Measurements from ENCODE around the gene VCP. TPM values are rescaled to one million over a fixed set of nuclear protein-coding genes. Genes with fewer than 3 reads are reported as not detected.
A peak's percentile ranks its signal among the peaks of the same experiment; 100 is the strongest.

The VCP gene
- polyA plus RNA-seq, 3 donors = 270 to 279 (median 279) TPM

DNA sequence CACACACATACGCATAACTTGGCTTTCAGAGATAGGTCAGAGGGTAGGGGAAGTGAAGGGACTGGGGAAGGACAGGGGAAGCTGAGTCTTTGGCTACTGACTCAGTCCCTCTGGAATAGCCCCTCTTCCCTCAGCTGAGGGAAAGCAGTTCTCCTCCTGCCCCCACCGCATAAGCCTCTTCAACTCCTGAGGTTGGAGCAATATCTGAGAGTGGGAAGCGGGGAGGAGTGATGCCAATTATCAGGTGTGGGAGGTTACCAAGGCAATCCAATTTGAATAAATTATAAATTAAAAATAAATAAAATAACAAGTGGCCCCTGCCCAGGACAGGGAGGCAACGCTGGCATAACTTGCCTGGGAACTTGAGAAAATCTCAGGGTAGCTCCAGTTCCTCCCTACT, 32.2 kb upstream of the VCP start:
- DNase-seq (ENCODE audit: low read depth in 3 of 3, low spot score in 2 of 3) = no peak

DNA sequence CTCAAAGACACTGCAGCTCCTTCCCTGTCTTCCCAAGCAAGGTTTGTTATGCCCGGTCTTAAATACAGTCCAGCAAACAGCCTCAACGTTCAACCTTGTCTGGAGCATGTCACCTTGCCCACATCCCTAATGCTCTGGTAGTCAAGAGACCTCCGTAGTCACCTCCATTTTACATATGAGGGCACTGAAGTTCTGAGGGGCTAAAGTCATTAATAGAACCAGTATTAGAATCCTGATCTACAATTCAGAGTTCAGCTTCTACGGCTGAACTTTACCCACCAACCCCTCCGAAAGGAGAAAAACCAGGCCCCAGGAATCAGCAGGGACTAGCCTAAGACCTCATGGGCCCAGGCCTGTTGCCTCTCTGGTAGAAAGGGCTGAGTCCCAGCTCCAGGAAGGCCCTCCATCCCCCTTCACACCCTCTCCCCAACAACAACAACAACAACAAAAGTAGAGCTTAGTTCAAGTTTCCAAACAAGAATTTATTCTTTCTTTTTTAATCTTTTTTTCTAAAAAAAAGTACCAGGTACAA, 31.3 kb upstream of the VCP start:
- no peak for DNase-seq (ENCODE audit: low read depth in 3 of 3, low spot score in 2 of 3)

DNA sequence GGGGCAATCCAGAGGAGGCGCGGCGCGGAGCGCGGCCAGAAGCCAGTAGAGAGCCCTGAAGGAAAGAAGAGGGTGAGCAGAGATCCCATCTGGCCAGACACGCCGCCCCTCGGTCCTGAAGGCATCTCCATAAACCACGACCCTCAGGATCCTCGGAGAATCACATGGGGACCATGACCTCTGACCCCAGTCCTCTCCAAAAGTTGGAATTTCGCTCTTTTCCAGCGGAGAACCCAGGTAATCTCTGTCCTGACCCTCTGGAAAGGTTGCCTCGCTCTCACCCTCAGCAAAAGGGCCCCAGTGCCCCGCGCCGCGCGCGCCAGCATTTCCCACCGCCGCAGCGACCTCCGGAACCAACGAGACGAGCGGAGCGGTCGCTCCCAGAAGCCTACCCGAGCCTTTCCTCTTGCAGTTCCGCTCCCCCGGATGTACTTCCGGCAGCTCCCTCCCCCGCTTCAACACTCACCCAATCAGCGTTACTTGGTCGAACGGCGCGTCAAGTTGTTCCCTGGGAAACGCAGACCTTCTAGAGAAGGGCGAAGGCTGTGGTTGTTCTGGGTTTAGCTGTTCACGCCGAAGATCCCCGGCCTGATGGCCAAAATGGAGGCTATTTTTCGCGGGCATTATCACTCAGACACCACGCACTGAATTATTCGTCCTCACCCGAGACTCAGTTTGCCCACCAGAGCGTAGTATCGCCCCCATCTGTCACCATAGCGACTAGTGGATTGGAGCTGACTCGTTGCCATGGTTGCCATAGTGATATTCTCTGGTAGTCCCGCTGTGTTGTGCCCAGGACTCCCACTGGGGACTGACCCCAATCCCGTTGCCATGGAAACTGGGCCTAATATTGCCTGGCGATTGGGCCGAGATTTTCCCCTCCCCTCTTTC, 30.6 kb upstream of the VCP start, which contains the start of gene STOML2:
STOML2 (minus strand) TSS at position 363 of the 891 bp plus-strand sequence; CDS start at position 326, 37 bp downstream.
- DNase-seq (ENCODE audit: low read depth in 3 of 3, low spot score in 2 of 3) = peak; percentile 86 to 95 (median 88)

DNA sequence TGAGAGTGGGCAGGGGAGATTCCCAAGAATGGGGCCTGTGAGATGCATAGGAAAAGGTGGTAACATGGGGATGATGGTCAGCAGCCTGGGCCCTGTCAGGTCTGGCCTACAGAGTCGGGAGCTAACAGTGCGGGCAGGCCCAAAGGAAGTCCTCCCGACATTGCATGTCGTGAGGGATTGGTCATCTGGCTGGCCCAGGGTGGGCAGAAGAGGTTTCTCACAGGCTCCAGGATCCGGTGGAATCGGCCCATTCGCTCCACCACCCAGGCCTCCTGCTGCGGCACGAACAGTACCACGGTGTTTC, 30.0 kb upstream of the VCP start:
- no peak for DNase-seq (ENCODE audit: low read depth in 3 of 3, low spot score in 2 of 3)

DNA sequence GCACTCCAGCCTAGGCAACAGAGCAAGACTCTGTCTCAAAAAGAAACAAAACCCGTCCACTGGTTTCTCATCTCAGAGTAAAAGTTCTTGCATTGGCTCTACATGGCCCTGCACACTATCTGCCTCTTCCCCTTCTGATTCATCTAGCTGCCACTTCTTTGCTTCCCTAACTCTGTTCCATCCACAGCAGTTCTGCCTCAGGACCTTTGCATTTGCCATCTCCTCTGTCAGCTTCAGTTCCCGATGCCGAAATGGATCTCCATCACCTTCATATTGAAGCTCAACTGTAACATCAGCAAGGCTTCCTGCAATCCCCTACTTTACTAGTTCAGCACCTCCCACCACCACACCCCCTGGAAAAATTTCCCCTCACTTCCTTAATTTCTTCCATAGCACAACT, 25.1 kb upstream of the VCP start:
- DNase-seq (ENCODE audit: low read depth in 3 of 3, low spot score in 2 of 3) = no peak

DNA sequence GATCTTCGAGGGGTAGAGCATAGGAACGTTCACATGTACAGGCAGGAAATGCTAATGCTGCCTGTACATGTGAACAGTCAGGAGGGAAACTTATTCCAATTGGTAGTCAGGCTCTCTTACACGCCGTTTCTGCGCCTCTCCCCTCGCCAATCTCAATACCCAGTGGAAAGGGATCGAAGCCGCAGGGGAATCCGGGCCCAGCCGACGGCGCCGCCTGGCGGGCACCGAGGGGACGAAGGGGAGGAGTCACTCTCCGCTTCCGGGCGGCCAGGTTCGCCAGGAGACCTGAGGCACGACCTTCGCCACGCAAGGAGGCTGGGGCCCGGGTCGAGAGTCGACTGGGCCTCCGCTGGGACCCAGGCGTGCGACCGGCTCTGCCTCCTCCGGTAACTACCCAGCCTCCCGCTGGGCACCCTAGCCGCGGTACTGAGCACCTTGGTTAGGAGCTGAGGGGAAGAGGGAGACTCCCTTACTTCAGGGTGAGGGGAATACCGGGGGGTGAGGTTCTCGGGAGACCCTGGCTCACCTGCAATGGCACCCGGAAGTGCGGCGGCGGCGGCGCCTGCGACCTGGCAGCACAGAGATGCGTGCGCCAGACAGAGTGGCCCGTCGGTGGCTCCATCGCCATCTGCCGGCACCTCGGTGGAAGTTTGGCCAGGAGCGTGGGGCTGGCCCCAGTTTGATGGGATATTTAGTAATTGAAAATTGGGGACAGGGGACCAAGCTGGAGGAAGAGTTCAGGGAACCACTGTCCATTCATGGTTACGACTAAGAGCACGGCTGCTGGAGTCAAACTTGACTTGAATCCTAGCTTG, 23.8 kb upstream of the VCP start, which contains the start of gene PIGO:
PIGO (minus strand) TSS at position 557 of the 815 bp plus-strand sequence. CDS start 1,026 bp downstream, outside the sequence.
- DNase-seq (ENCODE audit: low read depth in 3 of 3, low spot score in 2 of 3) = peak in 1 of 3 donors; percentile 76

DNA sequence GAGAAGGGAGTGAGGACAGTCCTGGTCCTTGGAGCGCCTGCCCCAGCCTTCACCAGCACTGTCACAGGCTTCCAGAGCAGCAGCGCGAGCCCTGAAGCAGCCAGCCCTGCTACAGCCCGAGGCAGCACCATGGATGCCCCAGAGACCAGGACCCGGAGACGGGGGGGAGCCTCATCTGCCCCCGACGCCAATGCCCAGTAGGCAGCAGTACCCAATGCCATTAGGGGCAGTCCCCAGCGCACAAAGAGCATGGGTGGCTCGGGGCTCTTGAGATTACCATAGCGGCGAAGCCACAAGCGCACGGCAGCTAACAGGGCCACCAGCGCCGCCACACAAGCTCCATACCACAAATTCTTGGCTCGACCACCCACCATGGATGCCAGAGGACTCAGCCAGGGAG, 19.1 kb upstream of the VCP start:
- DNase-seq (ENCODE audit: low read depth in 3 of 3, low spot score in 2 of 3) = no peak

DNA sequence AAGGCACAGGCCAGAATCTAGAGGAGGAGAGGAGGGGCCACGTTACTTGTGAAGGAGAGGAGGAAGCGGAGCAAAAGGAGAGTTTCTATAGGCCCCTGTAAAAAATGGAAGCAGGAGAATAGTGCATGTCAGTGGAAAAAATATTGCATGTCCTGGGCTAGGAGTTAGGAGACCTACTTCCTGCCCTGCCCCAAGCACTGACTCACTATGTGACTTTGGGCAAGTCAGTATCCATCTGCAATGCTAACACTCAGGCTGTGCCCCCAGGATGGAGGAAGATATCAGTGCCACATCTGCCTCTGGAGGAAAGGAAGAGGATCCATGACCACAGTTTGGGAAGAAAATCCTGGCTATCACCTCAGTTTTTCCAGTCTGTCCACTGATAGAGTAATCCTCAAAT, 17.0 kb upstream of the VCP start:
- DNase-seq (ENCODE audit: low read depth in 3 of 3, low spot score in 2 of 3) = no peak

DNA sequence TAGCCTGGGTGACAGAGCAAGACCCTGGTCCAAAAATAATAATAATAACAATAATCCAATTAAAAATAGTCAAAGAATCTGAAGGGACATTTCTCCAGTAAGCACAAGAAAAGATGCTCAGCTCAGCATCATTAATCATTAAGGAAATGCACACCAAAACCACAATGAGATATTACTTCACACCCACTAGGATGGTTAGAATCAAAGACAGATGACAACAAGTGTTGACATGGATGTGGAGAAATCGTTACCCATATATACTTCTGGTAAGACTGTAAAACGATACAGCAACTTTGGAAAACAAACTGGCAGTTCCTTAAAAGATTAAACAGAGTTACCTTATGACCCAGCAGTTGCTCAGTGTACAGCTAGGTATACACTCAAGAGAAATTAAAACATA, 12.7 kb upstream of the VCP start:
- DNase-seq (ENCODE audit: low read depth in 3 of 3, low spot score in 2 of 3) = no peak

DNA sequence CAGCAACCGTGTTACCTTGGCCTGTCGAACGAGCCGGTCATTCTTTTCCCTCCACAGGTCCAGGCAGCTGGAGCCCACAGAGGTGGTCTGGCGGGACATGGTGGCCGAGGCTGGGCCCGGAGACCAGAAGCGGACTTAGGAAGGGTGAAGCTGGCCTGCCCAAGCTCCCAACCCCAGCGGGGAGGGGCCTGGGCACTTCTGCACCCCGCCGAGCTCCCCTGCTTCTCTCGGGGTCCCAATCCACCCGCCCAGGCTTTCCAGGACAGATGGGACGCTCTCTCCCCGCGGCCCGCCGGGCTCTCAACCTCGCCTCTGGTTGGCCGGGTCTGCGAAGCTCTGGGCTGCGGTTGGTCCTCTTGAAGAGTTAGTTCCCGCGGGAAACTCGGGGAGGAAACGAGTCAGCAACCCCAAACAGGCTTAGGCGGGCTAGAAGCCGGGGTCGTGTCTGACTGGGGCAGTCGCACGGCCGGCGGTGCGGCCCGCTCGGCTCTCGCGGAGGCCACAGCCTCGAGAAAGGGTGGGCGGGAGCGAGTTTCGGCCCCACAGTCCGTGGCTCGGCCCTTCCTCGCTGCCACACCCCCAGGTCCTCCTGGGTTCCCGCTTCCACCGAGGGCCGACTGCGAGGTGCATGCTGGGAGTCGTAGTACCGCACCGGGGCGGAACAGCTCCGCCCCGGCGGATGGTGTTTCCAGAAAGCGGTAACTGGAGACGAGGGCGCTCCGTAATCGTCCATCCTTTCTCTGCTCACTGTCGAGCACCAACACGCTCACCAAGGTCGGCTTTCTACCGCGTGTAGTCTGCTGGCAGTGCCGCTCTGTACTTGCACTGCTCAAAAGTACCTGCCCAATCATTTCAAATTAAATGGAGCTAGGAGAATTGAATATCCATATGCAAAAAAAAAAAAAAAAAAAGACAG, 7.3 kb upstream of the VCP start, which contains the start of gene FANCG:
FANCG (minus strand) TSS at position 517 of the 916 bp plus-strand sequence; CDS start at position 99, 418 bp downstream.
- peak; percentile 77 to 88 (median 84) for DNase-seq (ENCODE audit: low read depth in 3 of 3, low spot score in 2 of 3)

DNA sequence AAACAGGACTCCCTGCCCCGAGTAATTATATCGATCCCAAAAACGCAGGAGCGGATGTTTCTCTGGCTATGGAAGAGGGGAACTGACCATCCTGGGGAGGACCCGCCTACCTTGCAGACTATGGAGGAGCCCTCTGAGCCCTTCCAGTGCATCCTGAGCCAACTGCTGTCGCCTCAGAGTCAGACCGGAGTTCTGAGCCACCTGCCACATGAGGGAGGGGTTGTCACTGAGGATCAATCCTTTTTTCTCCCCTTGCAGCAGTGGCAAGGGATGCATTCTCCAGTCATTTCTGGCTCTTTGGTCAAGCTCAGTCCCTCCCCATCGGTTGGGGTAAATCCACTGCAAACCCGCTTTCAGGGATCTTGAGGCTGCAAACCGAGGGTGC, 6.6 kb upstream of the VCP start:
- no peak for DNase-seq (ENCODE audit: low read depth in 3 of 3, low spot score in 2 of 3)

DNA sequence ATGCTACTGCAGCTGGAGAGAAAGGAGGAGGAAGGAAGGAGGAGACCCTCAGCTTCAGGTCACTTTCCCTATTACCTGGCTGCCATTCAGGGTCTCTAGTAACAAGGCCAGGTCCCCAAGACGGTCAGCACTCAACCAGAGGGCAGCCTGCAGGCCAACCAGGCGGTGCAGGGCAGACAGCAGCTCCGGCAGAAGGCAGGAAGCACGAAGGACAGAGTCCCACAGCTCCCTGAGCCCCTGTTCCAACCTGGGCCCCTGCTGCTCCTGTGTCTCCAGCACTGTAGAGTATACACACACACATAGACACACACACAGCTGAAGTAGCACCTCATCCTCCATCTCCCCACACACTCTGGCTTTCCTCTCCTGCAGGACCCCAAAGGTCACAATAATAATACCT, 5.6 kb upstream of the VCP start:
- DNase-seq (ENCODE audit: low read depth in 3 of 3, low spot score in 2 of 3) = no peak

DNA sequence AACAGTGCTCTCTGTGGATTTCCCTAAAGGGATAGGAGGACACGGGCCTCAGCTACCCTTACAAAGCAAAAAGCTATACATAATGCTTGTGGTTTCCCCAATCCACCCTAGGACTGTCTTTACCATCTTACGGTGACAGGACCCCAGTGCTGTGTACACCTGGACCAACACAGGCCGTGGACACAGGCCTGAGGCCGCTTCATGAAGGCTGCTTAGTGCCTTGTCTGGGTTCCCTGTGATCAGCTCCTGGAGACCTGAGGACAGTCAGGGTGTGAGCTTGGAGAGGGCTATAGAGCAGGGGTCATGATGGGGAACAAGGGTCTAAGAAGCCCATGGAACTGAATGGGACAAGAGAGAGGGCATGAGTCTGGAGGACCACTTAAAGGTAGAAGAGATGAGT, 4.4 kb upstream of the VCP start:
- DNase-seq (ENCODE audit: low read depth in 3 of 3, low spot score in 2 of 3) = no peak

DNA sequence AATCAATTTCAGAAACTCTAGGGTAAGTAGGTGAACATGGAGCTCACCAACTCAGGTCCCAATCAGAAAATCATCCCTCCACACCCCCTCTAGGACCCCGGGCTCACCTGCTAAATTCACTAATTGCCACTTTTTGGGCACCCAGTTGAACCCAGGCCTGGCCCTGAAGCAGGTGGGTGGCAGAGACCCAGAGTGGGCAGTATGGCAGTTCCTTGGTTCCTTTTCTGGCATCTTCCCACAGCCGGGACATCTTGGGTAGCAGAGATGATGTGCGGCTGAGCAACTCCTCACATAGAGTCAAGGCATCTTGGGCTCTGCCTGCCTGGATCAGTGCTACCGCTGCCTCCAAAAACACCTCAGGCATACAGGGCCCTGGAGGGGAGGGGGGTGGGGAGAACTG, 2.9 kb upstream of the VCP start:
- DNase-seq (ENCODE audit: low read depth in 3 of 3, low spot score in 2 of 3) = no peak

DNA sequence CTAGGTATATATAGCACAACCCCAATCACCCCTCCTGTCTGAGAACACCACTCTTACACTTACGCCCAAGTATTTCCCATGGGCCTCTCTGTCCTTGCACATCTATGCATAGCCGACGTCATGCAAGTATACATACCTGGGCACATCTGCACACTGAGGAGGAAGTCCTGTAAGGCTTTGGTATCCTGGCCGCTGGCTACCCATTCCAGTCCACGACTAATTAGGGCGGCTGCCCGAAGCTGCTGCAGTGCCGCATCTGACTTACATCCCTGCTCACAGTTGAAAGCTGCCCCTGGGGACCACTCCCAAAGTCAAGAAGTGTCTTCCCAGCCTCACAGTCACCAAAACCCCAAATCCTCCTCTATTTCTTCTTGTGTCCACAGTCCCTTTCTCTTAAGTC, 2.4 kb upstream of the VCP start:
- DNase-seq (ENCODE audit: low read depth in 3 of 3, low spot score in 2 of 3) = no peak

DNA sequence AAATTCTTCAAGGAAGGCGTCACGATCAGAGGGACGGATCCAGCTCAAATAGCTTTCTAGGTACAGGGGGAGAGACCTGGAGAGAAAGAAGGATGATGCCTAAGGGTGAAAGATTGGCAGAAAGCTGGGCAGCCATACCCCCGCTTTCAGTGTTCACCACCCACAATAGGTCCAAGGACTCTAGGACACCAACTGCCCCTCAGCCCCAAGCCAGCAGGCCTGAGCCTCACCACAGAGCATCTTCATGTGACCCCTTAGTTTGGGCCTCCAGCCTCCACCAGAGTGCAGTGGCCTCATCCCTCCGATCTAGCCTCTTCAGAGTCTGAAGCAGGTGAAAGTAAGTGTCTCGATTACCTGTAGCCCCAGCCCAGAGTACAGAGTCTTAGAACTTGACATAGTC, 1.7 kb upstream of the VCP start:
- no peak for DNase-seq (ENCODE audit: low read depth in 3 of 3, low spot score in 2 of 3)

DNA sequence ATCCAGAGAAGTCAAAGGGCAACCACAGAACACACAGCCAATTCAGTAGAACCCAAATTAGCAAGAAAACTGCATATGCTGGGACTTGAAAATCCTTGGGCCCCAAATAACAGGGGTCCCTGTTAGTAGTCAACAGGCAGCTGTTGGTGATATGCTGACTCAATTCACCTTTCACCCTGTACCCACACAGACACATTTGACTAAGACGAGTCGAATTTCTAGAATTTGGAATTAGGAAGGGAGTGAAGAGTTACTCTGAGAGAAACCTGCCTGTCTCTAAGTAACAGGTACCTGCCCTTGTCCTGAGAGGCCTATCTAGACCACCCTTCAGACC, 821 bp upstream of the VCP start:
- DNase-seq (ENCODE audit: low read depth in 3 of 3, low spot score in 2 of 3) = no peak

DNA sequence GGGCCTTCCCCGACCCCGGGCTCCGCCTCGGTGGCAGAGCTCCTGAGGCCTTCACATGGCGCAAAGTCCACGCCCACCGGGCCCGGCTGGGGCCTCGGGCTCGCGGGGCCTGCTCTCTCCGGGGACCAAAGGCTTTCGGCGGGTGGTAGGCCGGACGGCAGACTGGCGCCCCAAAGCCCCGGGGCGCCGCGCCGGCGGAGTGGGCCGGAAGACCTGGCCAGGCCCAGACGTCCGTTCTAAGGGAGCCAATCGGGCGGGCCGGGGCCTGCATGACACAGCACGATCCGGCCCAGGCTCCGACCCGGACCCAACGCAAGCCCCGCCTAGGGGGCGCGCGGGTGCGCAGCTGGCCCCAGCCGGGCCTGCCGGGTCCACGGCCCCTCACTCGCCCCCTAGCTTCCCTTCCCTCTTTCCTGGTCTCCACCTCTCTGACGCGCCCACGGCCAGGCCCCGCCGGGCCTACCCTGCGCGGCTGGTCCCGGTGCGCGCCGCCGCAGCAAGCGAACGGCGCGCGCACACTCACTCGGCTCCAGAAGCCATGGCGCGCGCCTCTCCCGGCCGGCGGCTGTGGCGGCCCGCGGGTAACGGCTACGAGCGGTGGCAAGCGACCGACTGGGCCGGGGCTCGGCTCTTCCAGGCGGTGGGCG, 488 bp downstream of the VCP start:
- DNase-seq (ENCODE audit: low read depth in 3 of 3, low spot score in 2 of 3) = peak; percentile 50 to 69 (median 67)

DNA sequence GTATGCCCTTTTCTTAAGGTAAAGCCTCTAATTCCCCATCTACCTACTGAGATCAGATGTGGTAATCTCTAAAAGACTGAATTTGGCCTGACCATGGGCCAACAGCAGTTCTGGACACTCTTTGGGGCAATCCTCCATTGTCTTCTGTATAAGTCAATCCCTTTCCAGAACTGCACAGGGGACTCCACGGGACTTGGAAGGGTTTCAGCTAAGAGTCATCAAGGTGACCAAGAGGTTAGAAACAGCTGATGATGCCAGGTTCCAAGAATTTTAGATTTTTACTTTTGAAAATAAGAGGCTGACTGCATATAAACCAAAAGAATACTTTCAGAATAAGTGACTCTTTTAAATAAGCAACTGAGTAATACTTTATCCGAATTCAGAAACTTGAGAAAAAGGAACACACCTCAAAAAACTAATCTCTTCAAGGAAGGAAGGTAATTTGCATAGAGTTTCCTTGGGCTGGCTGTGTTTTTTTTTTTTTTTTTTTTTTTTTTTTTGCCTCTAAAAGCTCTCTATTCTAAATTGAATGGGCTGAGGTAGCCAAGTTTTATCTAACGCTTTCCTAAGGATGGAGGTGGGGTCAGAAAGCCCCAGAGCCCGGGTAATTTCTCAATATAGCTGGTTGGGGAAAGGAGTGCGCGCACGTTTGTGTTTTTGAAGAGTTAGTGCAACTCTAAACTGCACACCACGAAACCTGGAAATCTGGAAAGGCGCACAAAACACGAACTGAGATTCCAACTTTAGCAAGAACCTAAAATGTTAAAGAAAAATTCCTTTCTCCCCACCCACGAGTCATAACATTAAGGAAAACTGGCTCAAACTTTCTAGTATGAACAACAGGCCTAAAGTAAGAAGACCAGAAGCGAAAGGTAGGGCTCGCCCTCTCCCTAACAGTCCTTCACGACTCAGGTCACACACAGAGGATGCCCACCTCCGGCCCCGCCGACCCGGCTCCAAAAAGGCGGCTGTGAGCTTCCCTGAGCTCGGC, 1.3 kb downstream of the VCP start:
- peak in 1 of 3 donors; percentile 29 for DNase-seq (ENCODE audit: low read depth in 3 of 3, low spot score in 2 of 3)
